HepG2 (cell line): ENCODE measurements around the gene CAMTA1. TPM values are rescaled to one million over a fixed set of nuclear protein-coding genes. Genes with fewer than 3 reads are reported as not detected.

Source experiments
- ATAC-seq: fragments of 200-7000 bp; cut with Tn5 transposase; 3 replicates; pipeline ENCODE4 v1.9.1; 2020; ENCODE audit warnings: mild to moderate bottlenecking, moderate library complexity
- BruUV-seq: library from RNA; stranded (reverse); fragments of 400-500 nt; replicated peaks from 2 replicates; lab custom pipeline; 2021; lab: Mats Ljungman, UMichigan
- CTCF ChIA-PET: fragments of 300-600 bp; formaldehyde crosslinking; extraction: SDS; loops from one replicate; lab custom pipeline; 2021; ENCODE audit warnings: low total read pairs, inconsistent platforms, low intra/inter-chr PET ratio; lab: Yijun Ruan, JAX
- POLR2A ChIA-PET: fragments of 350-600 bp; sonication (Branson Sonifier 250); formaldehyde crosslinking; loops from one replicate; lab custom pipeline; 2020; ENCODE audit warnings: antibody characterized with exemption, inconsistent platforms; lab: Yijun Ruan, JAX
- DNase-seq: peaks from one replicate; pipeline ENCODE4 v3.0.0-alpha.2; 2015; ENCODE audit warnings: low spot score
- FAIRE-seq: peaks from 3 replicates; lab custom pipeline; 2011; peaks lifted over from hg19 to GRCh38; lab: Jason Lieb, UNC
- H2AFZ ChIP-seq: one replicate; pipeline ENCODE4 v1.6.1; 2011; ENCODE audit warnings: low read length, inconsistent platforms
- H3K27ac ChIP-seq: fragments of 300-600 bp; 3 replicates; pipeline ENCODE4 v1.8.0; 2011; ENCODE audit warnings: mixed run types, mild to moderate bottlenecking, mixed read lengths, low read length, inconsistent platforms; ENCODE audit not compliant: insufficient read depth; ENCODE audit errors: extremely low read length
- H3K27me3 ChIP-seq, 2 experiments: fragments of 200-600 bp in 1 of 2; 2 replicates in 1 of 2; 3 replicates in 1 of 2; pipeline versions ENCODE4 v1.6.0 to v1.8.0; 2011; ENCODE audit warnings: low read length in 2 of 2, mild to moderate bottlenecking in 2 of 2, moderate library complexity in 2 of 2, inconsistent platforms in 1 of 2; ENCODE audit not compliant: insufficient read depth in 2 of 2, control insufficient read depth in 1 of 2
- H3K36me3 ChIP-seq, 2 experiments: fragments of 200-600 bp in 1 of 2; replicated peaks in 1 of 2; 2 replicates in 1 of 2; 3 replicates in 1 of 2; pipeline versions ENCODE4 v1.5.1 to v1.8.0; 2011; ENCODE audit warnings: low read length in 2 of 2, inconsistent platforms in 1 of 2; ENCODE audit not compliant: insufficient read depth in 2 of 2, control insufficient read depth in 1 of 2
- H3K4me1 ChIP-seq: 2 replicates; pipeline ENCODE4 v1.5.1; 2012; ENCODE audit warnings: low read length, inconsistent platforms; ENCODE audit not compliant: insufficient read depth
- H3K4me2 ChIP-seq: 2 replicates; pipeline ENCODE4 v1.6.0; 2011; ENCODE audit warnings: low read depth, low read length, inconsistent platforms
- H3K4me3 ChIP-seq, 3 experiments: fragments of 200-600 bp in 1 of 3; sonication (generic), shearing (Covaris generic) in 1 of 3; replicated peaks in 1 of 3; 2 replicates each; pipeline ENCODE4 v1.5.1; 2011 to 2016; ENCODE audit warnings: low read length in 3 of 3, inconsistent platforms in 2 of 3, low read depth in 2 of 3, mild to moderate bottlenecking in 2 of 3, control low read depth in 1 of 3, mixed read lengths in 1 of 3; ENCODE audit not compliant: insufficient read depth in 1 of 3
- H3K79me2 ChIP-seq: one replicate; pipeline ENCODE4 v1.6.1; 2011; ENCODE audit warnings: low read length, inconsistent platforms; ENCODE audit not compliant: insufficient read depth
- H3K9ac ChIP-seq: 2 replicates; pipeline ENCODE4 v1.6.0; 2011; ENCODE audit warnings: mild to moderate bottlenecking, low read depth, low read length, inconsistent platforms; ENCODE audit not compliant: insufficient read depth
- H3K9me3 ChIP-seq: 2 replicates; pipeline ENCODE4 v1.5.1; 2012; ENCODE audit warnings: mild to moderate bottlenecking, low read length
- H4K20me1 ChIP-seq: 2 replicates; pipeline ENCODE4 v1.6.0; 2011; ENCODE audit warnings: inconsistent platforms, mild to moderate bottlenecking, low read length, moderate library complexity; ENCODE audit not compliant: insufficient read depth
- CREB1 ChIP-seq, 2 experiments: fragments of 450-650 bp in 1 of 2; IDR thresholded peaks; 2 replicates each; pipeline ENCODE4 v1.6.1; 2016 to 2017; ENCODE audit warnings: control low read depth in 1 of 2, mild to moderate bottlenecking in 1 of 2, missing compliant biosample characterization in 1 of 2, missing genetic modification characterization in 1 of 2
- HDAC2 ChIP-seq: sonication (generic); formaldehyde crosslinking; IDR thresholded peaks from 2 replicates; pipeline ENCODE4 v1.4.0; 2020; ENCODE audit warnings: missing genetic modification reagents
- HDAC6 ChIP-seq: fragments of 200-600 bp; sonication (generic); IDR thresholded peaks from 2 replicates; pipeline ENCODE4 v1.7.0; 2017; ENCODE audit warnings: mild to moderate bottlenecking, antibody characterized with exemption, low read length, low read depth
- HNRNPLL ChIP-seq: fragments of 200-400 bp; formaldehyde crosslinking; IDR thresholded peaks from 2 replicates; pipeline ENCODE4 v1.6.1; 2017; ENCODE audit warnings: mild to moderate bottlenecking, low read depth, low read length; ENCODE audit not compliant: poor library complexity, severe bottlenecking
- JUND ChIP-seq: sonication (generic); formaldehyde crosslinking; IDR thresholded peaks from 2 replicates; pipeline ENCODE4 v1.8.0; 2022; ENCODE audit warnings: mild to moderate bottlenecking, missing genetic modification reagents
- MXD1 ChIP-seq: sonication (generic); formaldehyde crosslinking; IDR thresholded peaks from 2 replicates; pipeline ENCODE4 v1.4.0; 2020; ENCODE audit warnings: mild to moderate bottlenecking, missing genetic modification reagents
- MYC ChIP-seq: sonication (generic); formaldehyde crosslinking; IDR thresholded peaks from 2 replicates; pipeline ENCODE4 v1.9.0; 2021; ENCODE audit warnings: missing genetic modification reagents, borderline replicate concordance
- NFIB ChIP-seq: sonication (generic); formaldehyde crosslinking; IDR thresholded peaks from 2 replicates; pipeline ENCODE4 v1.9.0; 2021; ENCODE audit warnings: missing genetic modification reagents, mild to moderate bottlenecking, borderline replicate concordance
- PPARG ChIP-seq: conservative IDR thresholded peaks from 2 replicates; pipeline ENCODE4 v1.6.1; 2016; ENCODE audit warnings: missing biosample characterization, missing genetic modification reagents
- STAG1 ChIP-seq: sonication (generic); formaldehyde crosslinking; IDR thresholded peaks from 2 replicates; pipeline ENCODE4 v1.4.0; 2020; ENCODE audit warnings: missing genetic modification reagents
- TCF12 ChIP-seq, 2 experiments: fragments of 450-650 bp in 1 of 2; sonication (generic) in 1 of 2; formaldehyde crosslinking in 1 of 2; IDR thresholded peaks; 2 replicates each; pipeline versions ENCODE4 v1.6.1 to v1.8.0; 2017 to 2022; ENCODE audit warnings: antibody characterized with exemption in 1 of 2, mild to moderate bottlenecking in 1 of 2, missing genetic modification reagents in 1 of 2, moderate library complexity in 1 of 2
- THAP8 ChIP-seq: sonication (generic); formaldehyde crosslinking; IDR thresholded peaks from 2 replicates; pipeline ENCODE4 v1.5.1; 2020; ENCODE audit warnings: missing genetic modification reagents, mild to moderate bottlenecking, borderline replicate concordance
- THRA ChIP-seq: sonication (generic); formaldehyde crosslinking; IDR thresholded peaks from 2 replicates; pipeline ENCODE4 v1.4.0; 2020; ENCODE audit warnings: missing genetic modification reagents, borderline replicate concordance
- XRCC5 ChIP-seq: fragments of 200-400 bp; formaldehyde crosslinking; optimal IDR thresholded peaks from 2 replicates; pipeline ENCODE3; 2017; ENCODE audit warnings: mild to moderate bottlenecking, low read length
- ZBTB21 ChIP-seq: sonication (generic); formaldehyde crosslinking; IDR thresholded peaks from 2 replicates; pipeline ENCODE4 v1.4.0; 2020; ENCODE audit warnings: missing genetic modification reagents
- ZFP91 ChIP-seq: sonication (generic); formaldehyde crosslinking; IDR thresholded peaks from 2 replicates; pipeline ENCODE4 v1.9.0; 2022; ENCODE audit warnings: missing genetic modification reagents, mild to moderate bottlenecking, borderline replicate concordance
- ZNF12 ChIP-seq: sonication (generic); formaldehyde crosslinking; IDR thresholded peaks from 2 replicates; pipeline ENCODE4 v1.5.0; 2020; ENCODE audit warnings: missing genetic modification reagents
- ZNF563 ChIP-seq: sonication (generic); formaldehyde crosslinking; IDR thresholded peaks from 2 replicates; pipeline ENCODE4 v1.8.0; 2022; ENCODE audit warnings: mild to moderate bottlenecking, moderate library complexity, missing genetic modification reagents
- ZNF644 ChIP-seq: IDR thresholded peaks from 2 replicates; pipeline ENCODE4 v1.6.1; 2016; ENCODE audit warnings: low read depth
- ZNF709 ChIP-seq: sonication (generic); formaldehyde crosslinking; IDR thresholded peaks from 2 replicates; pipeline ENCODE4 v1.5.0; 2020; ENCODE audit warnings: mild to moderate bottlenecking, missing genetic modification reagents
- ZNF839 ChIP-seq: sonication (generic); formaldehyde crosslinking; IDR thresholded peaks from 2 replicates; pipeline ENCODE4 v1.4.0; 2020; ENCODE audit warnings: missing genetic modification reagents, mild to moderate bottlenecking, borderline replicate concordance
- WGBS: methylation state at CpG from one replicate; pipeline ENCODE4 v1.1.6; 2017; ENCODE audit warnings: low lambda C conversion rate; 5-methylcytosine and 5-hydroxymethylcytosine counted together
- in situ Hi-C: cut with HindIII; loops from 2 replicates; pipeline ENCODE4 v1.10.0; 2017; ENCODE audit warnings: low pct_unique_long_range_greater_than_20kb; ENCODE audit not compliant: extremely low pct_ligation_motif_present
- intact Hi-C: fragments of 100-400 bp; cut with micrococcal nuclease; formaldehyde crosslinking; loops from one replicate; pipeline ENCODE4 v1.10.0; 2022; ENCODE audit not compliant: unreplicated experiment
- polyA plus RNA-seq, 8 experiments: library from polyadenylated mRNA; depleted of rRNA in 3 of 8; stranded (reverse) in 7 of 8; unstranded in 1 of 8; fragments of >200 nt; fragmentation: Illumina TruSeq in 4 of 8; extraction: Trizol in 4 of 8; gene quantifications; 2 replicates each; pipeline versions ENCODE4 v1.2.1 to v1.2.3, GENCODE V29; 2011 to 2016; ENCODE audit warnings: low read depth in 4 of 8, missing spikeins in 1 of 8, mixed read lengths in 1 of 8; ENCODE audit not compliant: insufficient read depth in 1 of 8
- total RNA-seq, 5 experiments: library from RNA; depleted of rRNA; stranded (reverse); fragments of >200 nt; fragmentation: Illumina TruSeq; extraction: Trizol; gene quantifications; 2 replicates each; pipeline ENCODE4 v1.2.3, GENCODE V29; 2016; ENCODE audit warnings: low read depth in 1 of 5

CAMTA1 gene
- total and polyA plus RNA-seq, 2 of the 13 experiments (the other 11 are each of a cell fraction or from before 2014, with no cell fraction given) = 25.0 to 36.4 TPM

GRCh38 chr1:7401814-7402547, 616.7 kb downstream of the CAMTA1 start:
- peak; percentile 41 for DNase-seq
- Histone ChIP-seq H3K4me1 (no peaks in the 10 kb centered on the region), H3K27me3 (peaks cover 2 to 3% of the 10 kb centered on the region in 2 experiments; a peak in 1 of 5 replicates), H3K36me3 (no peaks in the 10 kb centered on the region), H3K9ac (no peak overlapping the region), H3K79me2 (no peaks in the 10 kb centered on the region), H3K4me2 (no peak overlapping the region), H3K27ac (no peak overlapping the region), H3K4me3 (no peak overlapping the region), H3K9me3 (no peaks in the 10 kb centered on the region), H4K20me1 (no peaks in the 10 kb centered on the region), H2AFZ (no peak overlapping the region)
- intact Hi-C loops (no loop called here), in situ Hi-C loops (no loop called here)
- BruUV-seq = no TSS peak
- CTCF ChIA-PET = no interaction called here
- ATAC-seq = no peak
- POLR2A ChIA-PET = no interaction called here
- 15% methylated on average over 4 of the region's 4 CpGs for WGBS
- FAIRE-seq = no peak
- TF ChIP-seq ZNF839 (CRISPR knock-in tag) (no peak), ZFP91 (CRISPR knock-in tag) (no peak), ZNF644 (no peak), XRCC5 (no peak), ZNF563 (CRISPR knock-in tag) (no peak), ZBTB21 (CRISPR knock-in tag) (peak; percentile 57; the same call in 1 of the 2 replicates), HDAC2 (CRISPR knock-in tag) (no peak), ZNF709 (CRISPR knock-in tag) (no peak), NFIB (CRISPR knock-in tag) (no peak), CREB1 (IDR thresholded peaks at IDR 0.05) (peak; percentile 53), CREB1 (CRISPR knock-in tag; IDR thresholded peaks at IDR 0.05) (no peak), PPARG (no peak), THAP8 (CRISPR knock-in tag) (no peak), HNRNPLL (no peak), THRA (CRISPR knock-in tag) (no peak), JUND (no peak), MXD1 (CRISPR knock-in tag) (no peak), TCF12 (IDR thresholded peaks at IDR 0.05) (no peak), TCF12 (CRISPR knock-in tag; IDR thresholded peaks at IDR 0.05) (no peak), ZNF12 (CRISPR knock-in tag) (no peak), HDAC6 (no peak), STAG1 (no peak), MYC (no peak)
